Cardiac muscle cell (in vitro differentiated cells and primary cell): Measurements from ENCODE around the gene IFI27L2. TPM values are rescaled to one million over a fixed set of nuclear protein-coding genes. Genes with fewer than 3 reads are reported as not detected.
A peak's percentile ranks its signal among the peaks of the same experiment; 100 is the strongest.

Experiments
- DNase-seq, 2 donors: peaks; one replicate each; pipeline versions ENCODE4 v3.0.0 to v3.0.0-alpha.2; 2010 to 2017; ENCODE audit warnings: low read depth in 1 of 2, low spot score in 1 of 2
- H3K27ac ChIP-seq: fragments of 200-600 bp; sonication (generic); 2 replicates; pipeline ENCODE4 v1.5.1; 2016
- H3K27me3 ChIP-seq: fragments of 200-600 bp; sonication (generic); 2 replicates; pipeline ENCODE4 v1.6.0; 2016; ENCODE audit warnings: control low read depth
- H3K36me3 ChIP-seq: fragments of 200-600 bp; sonication (generic); 2 replicates; pipeline ENCODE4 v1.5.1; 2016; ENCODE audit warnings: control low read depth
- H3K4me1 ChIP-seq: fragments of 200-600 bp; sonication (generic); 2 replicates; pipeline ENCODE4 v1.8.1; 2017; ENCODE audit warnings: low read depth, mild to moderate bottlenecking, mixed run types
- H3K4me3 ChIP-seq: fragments of 200-600 bp; sonication (generic); 2 replicates; pipeline ENCODE4 v1.5.1; 2016; ENCODE audit warnings: mild to moderate bottlenecking
- H3K9me3 ChIP-seq: fragments of 200-600 bp; sonication (generic); 2 replicates; pipeline ENCODE4 v1.5.1; 2017; ENCODE audit warnings: low read depth, mild to moderate bottlenecking, control low read depth
- polyA plus RNA-seq: library from polyadenylated mRNA; unstranded; fragments of >200 nt; fragmentation: Nextera tagmentation; extraction: Ambion mirVana; gene quantifications from 2 replicates; pipeline ENCODE4 v1.2.1, GENCODE V29; 2016
- total RNA-seq: library from RNA; depleted of rRNA; stranded (reverse); fragments of >200 nt; gene quantifications from 2 replicates; pipeline ENCODE4 v1.2.3, GENCODE V29; 2016
- TF ChIP-seq, protein P1 (sequence below): IDR thresholded peaks from 2 replicates; pipeline ENCODE4 v1.5.1; 2012; ENCODE audit warnings: low read depth, mild to moderate bottlenecking, low read length

The IFI27L2 gene
- total and polyA plus RNA-seq, 2 experiments from 2014 or later = 251 to 257 TPM

DNA sequence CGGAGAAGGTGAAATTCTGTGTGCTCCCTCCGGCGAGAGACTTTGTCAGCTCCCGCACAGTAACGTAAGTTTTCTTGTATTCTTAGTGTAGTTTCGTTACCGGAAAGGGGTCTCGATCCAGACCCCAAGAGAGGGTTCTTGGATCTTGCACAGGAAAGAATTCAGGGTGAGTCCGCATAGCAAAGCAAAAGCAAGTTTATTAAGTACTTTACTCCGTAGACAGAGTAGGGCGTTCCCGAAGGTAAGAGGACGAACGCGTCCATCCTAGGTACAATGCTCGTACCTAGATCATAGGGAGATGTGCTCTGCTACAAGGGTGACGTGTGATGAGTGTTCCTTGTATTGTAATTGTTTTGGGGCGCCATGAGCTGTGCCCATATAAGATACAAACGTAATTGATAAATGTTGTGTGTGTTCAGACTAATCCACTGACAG, 48.0 kb downstream of the IFI27L2 start:
- no peaks in the 10 kb centered on the region for H3K27me3 ChIP-seq
- TF ChIP-seq, protein P1, sequence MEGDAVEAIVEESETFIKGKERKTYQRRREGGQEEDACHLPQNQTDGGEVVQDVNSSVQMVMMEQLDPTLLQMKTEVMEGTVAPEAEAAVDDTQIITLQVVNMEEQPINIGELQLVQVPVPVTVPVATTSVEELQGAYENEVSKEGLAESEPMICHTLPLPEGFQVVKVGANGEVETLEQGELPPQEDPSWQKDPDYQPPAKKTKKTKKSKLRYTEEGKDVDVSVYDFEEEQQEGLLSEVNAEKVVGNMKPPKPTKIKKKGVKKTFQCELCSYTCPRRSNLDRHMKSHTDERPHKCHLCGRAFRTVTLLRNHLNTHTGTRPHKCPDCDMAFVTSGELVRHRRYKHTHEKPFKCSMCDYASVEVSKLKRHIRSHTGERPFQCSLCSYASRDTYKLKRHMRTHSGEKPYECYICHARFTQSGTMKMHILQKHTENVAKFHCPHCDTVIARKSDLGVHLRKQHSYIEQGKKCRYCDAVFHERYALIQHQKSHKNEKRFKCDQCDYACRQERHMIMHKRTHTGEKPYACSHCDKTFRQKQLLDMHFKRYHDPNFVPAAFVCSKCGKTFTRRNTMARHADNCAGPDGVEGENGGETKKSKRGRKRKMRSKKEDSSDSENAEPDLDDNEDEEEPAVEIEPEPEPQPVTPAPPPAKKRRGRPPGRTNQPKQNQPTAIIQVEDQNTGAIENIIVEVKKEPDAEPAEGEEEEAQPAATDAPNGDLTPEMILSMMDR = no peak
- peak overlapping the region; percentile 91 for H3K27ac ChIP-seq

DNA sequence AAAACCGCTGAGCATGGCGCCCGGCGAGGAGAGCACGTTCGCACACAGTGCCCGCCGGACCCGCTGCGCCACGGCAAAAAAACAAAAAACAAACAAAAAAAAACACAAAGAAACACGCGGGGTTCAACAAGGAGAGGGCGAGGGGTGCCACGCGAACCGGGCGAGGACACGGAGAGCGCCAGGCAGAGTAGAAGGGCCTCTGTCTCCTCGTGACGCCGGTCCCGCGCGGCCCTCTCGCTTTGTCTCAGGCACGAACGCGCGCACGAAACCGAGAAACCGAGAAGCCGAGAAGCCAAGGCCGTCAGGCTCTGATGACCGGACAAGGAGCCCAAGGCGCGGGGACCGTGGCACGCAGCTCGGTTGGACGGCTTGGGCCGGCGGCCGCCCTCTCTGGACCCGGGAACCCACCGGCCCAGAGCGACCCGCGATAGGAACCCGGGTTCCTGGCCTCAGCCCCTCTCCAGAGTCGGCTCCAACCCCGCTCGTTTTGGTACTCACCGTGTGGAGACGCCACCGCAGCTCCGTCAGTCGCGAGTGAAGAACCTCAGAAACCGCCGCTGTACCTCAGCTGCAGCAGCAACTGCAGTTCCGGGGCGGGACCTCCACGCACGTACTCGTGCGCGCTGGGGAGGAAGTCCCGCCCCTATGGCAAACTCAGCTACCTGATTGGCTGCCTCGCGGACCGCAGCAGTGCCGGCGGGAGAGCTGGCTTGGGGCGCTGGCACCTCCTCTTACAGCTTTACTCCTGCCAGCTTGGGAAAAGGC, 48.6 kb downstream of the IFI27L2 start, which contains the start of the genes DDX24 and IFI27L1:
Gene DDX24 (minus strand): TSS at position 582 of the 765 bp plus-strand sequence. CDS start 1,460 bp downstream, outside the sequence.
Gene IFI27L1 (plus strand): TSS at position 690 of the 765 bp plus-strand sequence. CDS start 15,628 bp downstream, outside the sequence.
- peak; percentile 95 to 96 for DNase-seq
- Histone ChIP-seq H3K27ac (peak within 1 kb of the TSS; percentile 91), H3K36me3 (peaks cover 8% of the 10 kb centered on the region), H3K4me3 (peak within 1 kb of the TSS; percentile 97), H3K27me3 (no peaks in the 10 kb centered on the region), H3K4me1 (peaks cover 49% of the 10 kb centered on the region), H3K9me3 (no peaks in the 10 kb centered on the region)
- TF ChIP-seq, protein P1 = no peak

More for the DNA sequence above, 48.0 kb downstream of the IFI27L2 start:
- no peak for DNase-seq
- no peaks in the 10 kb centered on the region for H3K9me3 ChIP-seq
- peaks cover 8% of the 10 kb centered on the region for H3K36me3 ChIP-seq
- peak overlapping the region; percentile 97 for H3K4me3 ChIP-seq
- peaks cover 49% of the 10 kb centered on the region for H3K4me1 ChIP-seq

DNA sequence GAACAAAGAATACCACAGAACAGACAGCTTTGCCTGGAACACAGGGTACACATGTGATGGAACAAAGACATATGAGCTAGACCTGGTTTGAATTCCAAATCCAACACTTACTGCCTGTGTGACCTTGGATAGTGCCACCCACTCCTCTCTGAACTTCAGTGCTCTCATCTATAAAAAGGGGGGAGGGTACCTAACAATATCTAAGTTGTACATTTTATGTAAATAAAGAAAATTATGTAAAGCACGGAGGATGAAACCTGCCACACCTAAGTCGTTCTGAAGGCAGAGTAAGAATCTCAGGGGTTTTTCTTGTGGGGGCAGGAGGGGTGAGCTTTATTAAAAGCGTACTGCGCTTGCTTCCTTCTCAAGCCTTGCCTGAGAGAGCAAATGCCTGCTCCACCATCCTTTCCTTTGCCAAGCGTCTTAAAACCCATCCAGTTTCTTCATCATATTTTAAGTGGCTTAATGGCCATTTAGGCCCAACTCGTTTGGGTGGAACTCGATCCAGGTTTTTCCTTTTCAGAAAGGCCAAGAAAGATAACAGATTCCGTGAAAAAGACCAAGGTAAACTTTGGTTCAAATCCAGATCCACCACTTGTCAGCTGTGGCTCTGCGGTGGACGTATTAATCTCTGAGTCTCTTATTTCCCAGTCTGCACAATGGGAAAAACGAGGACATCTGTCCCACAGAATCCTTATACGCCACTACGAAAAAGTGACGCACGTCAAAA, 49.3 kb downstream of the IFI27L2 start:
- peaks cover 47% of the 10 kb centered on the region for H3K4me1 ChIP-seq
- peaks cover 8% of the 10 kb centered on the region for H3K36me3 ChIP-seq
- TF ChIP-seq, protein P1 = no peak
- H3K9me3 ChIP-seq = no peaks in the 10 kb centered on the region
- no peaks in the 10 kb centered on the region for H3K27me3 ChIP-seq
- peak overlapping the region; percentile 91 for H3K27ac ChIP-seq
- peak; percentile 35 to 45 for DNase-seq
- peak overlapping the region; percentile 97 for H3K4me3 ChIP-seq

DNA sequence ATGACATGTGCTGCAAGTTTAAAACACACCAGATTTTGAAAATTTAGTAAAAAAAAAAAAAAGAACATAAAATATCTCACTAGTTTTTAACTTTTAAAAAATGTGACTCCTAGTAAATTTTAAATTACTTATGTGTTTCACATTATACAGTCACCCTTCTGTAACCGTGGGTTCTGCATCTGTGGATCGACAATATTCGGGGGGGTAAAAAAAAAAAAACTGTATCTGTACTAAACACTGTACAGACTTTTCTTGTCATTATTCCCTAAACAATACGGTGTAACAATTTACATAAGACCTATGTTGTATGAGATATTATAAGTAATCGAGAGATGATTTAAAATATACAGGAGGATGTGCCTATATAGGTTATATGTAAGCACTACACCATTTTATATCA, 51.6 kb downstream of the IFI27L2 start:
- Histone ChIP-seq H3K9me3 (no peaks in the 10 kb centered on the region), H3K36me3 (peaks cover 8% of the 10 kb centered on the region), H3K27me3 (no peaks in the 10 kb centered on the region), H3K27ac (no peak overlapping the region), H3K4me3 (peak overlapping the region; percentile 5), H3K4me1 (peaks cover 33% of the 10 kb centered on the region)
- TF ChIP-seq, protein P1 = no peak
- DNase-seq = no peak

Other genes starting within 250 kb of the IFI27L2 start
- not detected in 2 replicates for gene FAM181A, start 202.3 kb downstream of the IFI27L2 start, total RNA-seq
- 0.16 TPM in 1 of 2 replicates, not detected in the other for gene FAM181A, start 202.3 kb downstream of the IFI27L2 start, polyA plus RNA-seq
- 208 and 240 TPM in 2 replicates for gene ASB2, start 153.0 kb downstream of the IFI27L2 start, total RNA-seq
- gene ASB2, start 153.0 kb downstream of the IFI27L2 start, polyA plus RNA-seq = 165 and 191 TPM in 2 replicates
- not detected in 2 replicates for gene CCDC197, start 132.3 kb downstream of the IFI27L2 start, total RNA-seq
- 0.21 TPM in 1 of 2 replicates, not detected in the other for gene CCDC197, start 132.3 kb downstream of the IFI27L2 start, polyA plus RNA-seq
- gene OTUB2, start 103.3 kb downstream of the IFI27L2 start, total RNA-seq = 2.4 and 4.1 TPM in 2 replicates
- 4.3 and 4.4 TPM in 2 replicates for gene OTUB2, start 103.3 kb downstream of the IFI27L2 start, polyA plus RNA-seq
- gene DDX24, start 48.4 kb downstream of the IFI27L2 start, total RNA-seq = 167 and 188 TPM in 2 replicates
- gene DDX24, start 48.4 kb downstream of the IFI27L2 start, polyA plus RNA-seq = 227 and 272 TPM in 2 replicates
- gene IFI27L1, start 48.3 kb downstream of the IFI27L2 start, total RNA-seq = 70.1 and 75.5 TPM in 2 replicates
- 95.4 and 111 TPM in 2 replicates for gene IFI27L1, start 48.3 kb downstream of the IFI27L2 start, polyA plus RNA-seq
- 1.9 and 2.6 TPM in 2 replicates for gene IFI27, start 18.9 kb downstream of the IFI27L2 start, total RNA-seq
- 6.6 and 9.1 TPM in 2 replicates for gene IFI27, start 18.9 kb downstream of the IFI27L2 start, polyA plus RNA-seq
- gene PPP4R4, start 44.7 kb upstream of the IFI27L2 start, total RNA-seq = 0.78 and 9.8 TPM in 2 replicates
- gene PPP4R4, start 44.7 kb upstream of the IFI27L2 start, polyA plus RNA-seq = 0.59 and 0.77 TPM in 2 replicates
- gene SERPINA10, start 163.7 kb upstream of the IFI27L2 start, total RNA-seq = not detected in 2 replicates
- gene SERPINA10, start 163.7 kb upstream of the IFI27L2 start, polyA plus RNA-seq = 0.13 TPM in 1 of 2 replicates, not detected in the other
- gene SERPINA6, start 193.7 kb upstream of the IFI27L2 start, total RNA-seq = not detected in 2 replicates
- 0.11 TPM in 1 of 2 replicates, not detected in the other for gene SERPINA6, start 193.7 kb upstream of the IFI27L2 start, polyA plus RNA-seq
- not detected in 2 replicates for gene SERPINA2, start 237.1 kb upstream of the IFI27L2 start, total RNA-seq
- not detected in 2 replicates for gene SERPINA2, start 237.1 kb upstream of the IFI27L2 start, polyA plus RNA-seq